GM12891 (cell line): ENCODE data around the gene VSIG2.

Experiments used
- POLR2AphosphoS5 ChIP-seq: IDR thresholded peaks from 2 replicates; pipeline ENCODE4 v1.6.1; 2011; ENCODE audit warnings: low read depth, low read length, control low read depth
- TAF1 ChIP-seq: IDR thresholded peaks from 2 replicates; pipeline ENCODE4 v1.6.1; 2011; ENCODE audit warnings: low read depth, low read length, control low read depth

- no peak for TF ChIP-seq POLR2AphosphoS5
- TF ChIP-seq TAF1: no peak
These were observed 22.5 kb downstream of the VSIG2 start for GRCh38 chr11:124729571-124729970.
